H1 (cell line): ENCODE data around the gene DPYSL4. TPM values are rescaled to one million over a fixed set of nuclear protein-coding genes. Genes with fewer than 3 reads are reported as not detected.

ENCODE experiments used
- NRF1 ChIP-seq: IDR thresholded peaks from 2 replicates; pipeline ENCODE4 v1.6.1; 2011; ENCODE audit warnings: mild to moderate bottlenecking, low read depth, low read length, improper control_type of control experiment
- RBBP5 ChIP-seq: IDR thresholded peaks from 2 replicates; pipeline ENCODE4 v1.7.1; 2012; ENCODE audit warnings: low read depth, mild to moderate bottlenecking, inconsistent platforms, low read length, moderate library complexity, borderline replicate concordance
- polyA plus RNA-seq, 7 experiments: library from polyadenylated mRNA; depleted of rRNA in 3 of 7; stranded (reverse) in 5 of 7; unstranded in 2 of 7; fragments of >200 nt in 5 of 7; fragments of 200-250 nt in 2 of 7; gene quantifications; 1 replicate in 5 of 7; 2 replicates in 1 of 7; 4 replicates in 1 of 7; pipeline versions ENCODE4 v1.2.1 to v1.2.3, GENCODE V29; 2011 to 2013; ENCODE audit warnings: missing spikeins in 2 of 7, mixed read lengths in 2 of 7
- total RNA-seq: library from RNA; stranded (reverse); fragmentation: NEBNext Ultra II Directional; extraction: Animal tissue kit (Norgen Biotek cat#: 25700); gene quantifications from 2 replicates; pipeline ENCODE4 v1.2.1, GENCODE V29; 2021

The DPYSL4 gene
- total and polyA plus RNA-seq, 2 of the 8 experiments (the other 6 are each of a cell fraction or from before 2014, with no cell fraction given): 12.9 to 15.2 TPM

- TF ChIP-seq RBBP5 (no peak), NRF1 (no peak)
Observed at GRCh38 chr10:132155723-132156381, 30.9 kb upstream of the DPYSL4 start (continued).
